Measurements from ENCODE around the gene PSMD5.

GRCh38 chr9:120829650-120830049 lies 13.1 kb downstream of the PSMD5 start:
- TF ChIP-seq CTCF (IDR thresholded peaks at IDR 0.05) (no peak), EP300 (IDR thresholded peaks at IDR 0.05) (no peak), POLR2AphosphoS5 (IDR thresholded peaks at IDR 0.05) (no peak)

All from suprapubic skin (tissue), 4 donors.